Endothelial cell of umbilical vein (primary cell): ENCODE data around the gene MYOZ3. TPM values are rescaled to one million over a fixed set of nuclear protein-coding genes. Genes with fewer than 3 reads are reported as not detected.

Source experiments
- BruUV-seq: library from RNA; stranded (reverse); fragments of 400-500 nt; replicated peaks from 2 replicates; lab custom pipeline; 2021; lab: Mats Ljungman, UMichigan
- CTCF ChIA-PET: fragments of 300-600, 350-600 bp; sonication (Branson Sonifier 250); formaldehyde crosslinking; loops from one replicate; lab custom pipeline; 2021; ENCODE audit warnings: antibody characterized with exemption, inconsistent platforms; lab: Charles Lee
- POLR2A ChIA-PET: fragments of 300-600, 350-600 bp; sonication (Branson Sonifier 250); formaldehyde crosslinking; loops from one replicate; lab custom pipeline; 2021; ENCODE audit warnings: antibody characterized with exemption, inconsistent platforms; lab: Charles Lee
- DNase-seq: peaks from one replicate; pipeline ENCODE4 v3.0.0-alpha.2; 2011; ENCODE audit warnings: low read depth, low spot score
- FAIRE-seq: peaks from 2 replicates; lab custom pipeline; 2011; peaks lifted over from hg19 to GRCh38; lab: Jason Lieb, UNC
- H2AFZ ChIP-seq: 2 replicates; pipeline ENCODE4 v1.6.0; 2012; ENCODE audit warnings: low read depth, low read length, control low read depth, inconsistent platforms
- H3K27ac ChIP-seq: 2 replicates; pipeline ENCODE4 v1.5.1; 2011; ENCODE audit warnings: low read depth, mild to moderate bottlenecking, control low read depth, low read length, moderate library complexity; ENCODE audit not compliant: insufficient read depth
- H3K27me3 ChIP-seq, 2 experiments: 2 replicates each; pipeline versions ENCODE4 v1.6.0 to v1.6.1; 2011; ENCODE audit warnings: low read length in 2 of 2, mixed read lengths in 1 of 2; ENCODE audit not compliant: control insufficient read depth in 2 of 2, insufficient read depth in 2 of 2
- H3K36me3 ChIP-seq, 2 experiments: 2 replicates in 1 of 2; 3 replicates in 1 of 2; pipeline ENCODE4 v1.5.1; 2011; ENCODE audit warnings: low read length in 2 of 2, mild to moderate bottlenecking in 1 of 2, moderate library complexity in 1 of 2; ENCODE audit not compliant: control insufficient read depth in 2 of 2, insufficient read depth in 2 of 2; ENCODE audit errors: extremely low read depth in 1 of 2
- H3K4me1 ChIP-seq: 3 replicates; pipeline ENCODE4 v1.5.1; 2011; ENCODE audit warnings: mild to moderate bottlenecking, low read length; ENCODE audit not compliant: control insufficient read depth, insufficient read depth; ENCODE audit errors: extremely low read depth
- H3K4me2 ChIP-seq: 2 replicates; pipeline ENCODE4 v1.6.1; 2011; ENCODE audit warnings: low read length, control low read depth, mixed read lengths; ENCODE audit not compliant: insufficient read depth
- H3K4me3 ChIP-seq, 3 experiments: fragments of 200-600 bp in 1 of 3; sonication (generic), shearing (Covaris generic) in 1 of 3; replicated peaks in 1 of 3; 2 replicates each; pipeline ENCODE4 v1.5.1; 2011 to 2016; ENCODE audit warnings: control low read depth in 3 of 3, low read length in 3 of 3, mild to moderate bottlenecking in 2 of 3, inconsistent platforms in 1 of 3, low read depth in 1 of 3, moderate library complexity in 1 of 3; ENCODE audit not compliant: insufficient read depth in 1 of 3
- H3K79me2 ChIP-seq: 2 replicates; pipeline ENCODE4 v1.6.0; 2012; ENCODE audit warnings: low read length, inconsistent platforms; ENCODE audit not compliant: control insufficient read depth, insufficient read depth
- H3K9ac ChIP-seq: replicated peaks from 2 replicates; pipeline ENCODE3; 2011; ENCODE audit warnings: low read length, control low read depth; ENCODE audit not compliant: insufficient read depth; ENCODE audit errors: extremely low read depth
- H3K9me1 ChIP-seq: replicated peaks from 3 replicates; pipeline ENCODE4 v1.6.0; 2011; ENCODE audit warnings: mild to moderate bottlenecking, low read length; ENCODE audit not compliant: control insufficient read depth, insufficient read depth; ENCODE audit errors: extremely low read depth
- H3K9me3 ChIP-seq: replicated peaks from 2 replicates; pipeline ENCODE4 v1.5.1; 2012; ENCODE audit warnings: low read length, inconsistent platforms; ENCODE audit not compliant: control insufficient read depth, insufficient read depth
- H4K20me1 ChIP-seq: replicated peaks from 2 replicates; pipeline ENCODE3; 2011; ENCODE audit warnings: mild to moderate bottlenecking, low read length; ENCODE audit not compliant: control insufficient read depth, insufficient read depth; ENCODE audit errors: extremely low read depth
- FOS ChIP-seq: IDR thresholded peaks from 2 replicates; pipeline ENCODE4 v1.6.1; 2011; ENCODE audit warnings: mild to moderate bottlenecking, low read length, moderate library complexity, borderline replicate concordance; ENCODE audit not compliant: insufficient read depth
- JUN ChIP-seq: IDR thresholded peaks from 2 replicates; pipeline ENCODE4 v1.6.1; 2011; ENCODE audit warnings: borderline replicate concordance, low read depth; ENCODE audit not compliant: insufficient read length, insufficient read depth
- MAX ChIP-seq: IDR thresholded peaks from 2 replicates; pipeline ENCODE4 v1.6.1; 2011; ENCODE audit not compliant: insufficient read depth, insufficient read length
- MYC ChIP-seq: IDR thresholded peaks from one replicate; pipeline ENCODE4 v1.6.1; 2011; ENCODE audit warnings: mild to moderate bottlenecking, low read depth, low read length
- POLR2A ChIP-seq: IDR thresholded peaks from 2 replicates; pipeline ENCODE4 v1.6.1; 2012; ENCODE audit warnings: low read depth, mild to moderate bottlenecking, control low read depth, low read length
- POLR2AphosphoS5 ChIP-seq: IDR thresholded peaks from 2 replicates; pipeline ENCODE4 v1.6.1; 2012; ENCODE audit warnings: low read depth, mild to moderate bottlenecking, control low read depth, low read length, moderate library complexity; ENCODE audit not compliant: insufficient read depth
- dilution Hi-C: fragments of 300-500 bp; cut with MboI; formaldehyde crosslinking; loops from one replicate; pipeline ENCODE4 v1.15.0; 2019; ENCODE audit warnings: low sequenced_read_pairs; ENCODE audit not compliant: extremely low pct_ligation_motif_present
- intact Hi-C: fragments of 100-400 bp; cut with micrococcal nuclease; formaldehyde crosslinking; loops from one replicate; pipeline ENCODE4 v1.10.0; 2022
- polyA plus RNA-seq, 4 experiments: library from polyadenylated mRNA; depleted of rRNA in 3 of 4; stranded (reverse) in 3 of 4; unstranded in 1 of 4; fragments of >200 nt; gene quantifications; 2 replicates each; pipeline versions ENCODE4 v1.2.1 to v1.2.3, GENCODE V29; 2011 to 2012; ENCODE audit warnings: missing spikeins in 1 of 4
- total RNA-seq: library from RNA; stranded (reverse); gene quantifications from 2 replicates; pipeline ENCODE4 v1.2.3, GENCODE V29; 2021

Gene MYOZ3
- total and polyA plus RNA-seq, 2 donors (not counting 3 experiments of a cell fraction or from before 2014, with no cell fraction given) = 0.43 to 1.1 TPM

- no peaks in the 10 kb centered on the region for H3K27me3 ChIP-seq
- FAIRE-seq (peak; percentile 93), DNase-seq (peak; percentile 84)
- H3K9me3 ChIP-seq = no peaks in the 10 kb centered on the region
- ChIA-PET CTCF (no interaction called here), POLR2A (no interaction called here)
- H3K36me3 ChIP-seq = peaks cover 0 to 10% of the 10 kb centered on the region in 2 experiments
- TF ChIP-seq FOS (peak; percentile 45), POLR2AphosphoS5 (no peak)
- no TSS peak for BruUV-seq
- dilution Hi-C loops (no loop called here), intact Hi-C loops (loop anchor here (1.0 kb wide), 2 partner anchors 41 to 121 kb away; no protein-coding TSS in a partner anchor)
- H3K4me2 ChIP-seq = peak overlapping the region; percentile 18
- H3K9me1 ChIP-seq = no peaks in the 10 kb centered on the region
- peaks cover 60% of the 10 kb centered on the region for H3K4me1 ChIP-seq
- H3K9ac ChIP-seq = peak overlapping the region; percentile 36
- H2AFZ ChIP-seq = peak overlapping the region; percentile 55
- no peaks in the 10 kb centered on the region for H4K20me1 ChIP-seq
- H3K27ac ChIP-seq = peak overlapping the region; percentile 98
- no peak overlapping the region for H3K4me3 ChIP-seq
- no peaks in the 10 kb centered on the region for H3K79me2 ChIP-seq
Measured at GRCh38 chr5:150636391-150637244, 24.4 kb upstream of the MYOZ3 start.

GRCh38 chr5:150637245-150638052, 23.6 kb upstream of the MYOZ3 start:
- Histone ChIP-seq H3K9ac (peak overlapping the region; percentile 36), H3K9me1 (no peaks in the 10 kb centered on the region), H2AFZ (no peak overlapping the region), H3K79me2 (peaks cover 6% of the 10 kb centered on the region), H3K36me3 (peaks cover 0 to 10% of the 10 kb centered on the region in 2 experiments), H3K27ac (peak overlapping the region; percentile 98), H3K27me3 (no peaks in the 10 kb centered on the region), H3K9me3 (no peaks in the 10 kb centered on the region), H3K4me1 (peaks cover 66% of the 10 kb centered on the region), H4K20me1 (no peaks in the 10 kb centered on the region), H3K4me3 (no peak overlapping the region), H3K4me2 (peak overlapping the region; percentile 5)
- BruUV-seq = no TSS peak
- ChIA-PET POLR2A (no interaction called here), CTCF (interaction anchor here (0.6 to 2.5 kb wide), 6 partner anchors 16 to 120 kb away, joined by 3 to 8 read pairs (median 4); no protein-coding TSS in a partner anchor)
- dilution Hi-C loops = no loop called here
- FAIRE-seq (peak; percentile 67), DNase-seq (peak; percentile 92)
- intact Hi-C loops = loop anchor here (1.0 kb wide), 2 partner anchors 42 to 122 kb away; no protein-coding TSS in a partner anchor
- TF ChIP-seq JUN (peak; percentile 15), POLR2A (peak; percentile 31), MYC (no peak), POLR2AphosphoS5 (peak; percentile 52), MAX (peak; percentile 23)
